GM12872 (cell line): Measurements from ENCODE around the gene PRSS3.

Source experiments
- TF ChIP-seq, protein P1 (sequence below): IDR thresholded peaks from 3 replicates; pipeline ENCODE4 v1.5.1; 2011; ENCODE audit warnings: low read depth, mild to moderate bottlenecking, low read length, moderate library complexity; ENCODE audit not compliant: insufficient read depth

PRSS3 gene

DNA sequence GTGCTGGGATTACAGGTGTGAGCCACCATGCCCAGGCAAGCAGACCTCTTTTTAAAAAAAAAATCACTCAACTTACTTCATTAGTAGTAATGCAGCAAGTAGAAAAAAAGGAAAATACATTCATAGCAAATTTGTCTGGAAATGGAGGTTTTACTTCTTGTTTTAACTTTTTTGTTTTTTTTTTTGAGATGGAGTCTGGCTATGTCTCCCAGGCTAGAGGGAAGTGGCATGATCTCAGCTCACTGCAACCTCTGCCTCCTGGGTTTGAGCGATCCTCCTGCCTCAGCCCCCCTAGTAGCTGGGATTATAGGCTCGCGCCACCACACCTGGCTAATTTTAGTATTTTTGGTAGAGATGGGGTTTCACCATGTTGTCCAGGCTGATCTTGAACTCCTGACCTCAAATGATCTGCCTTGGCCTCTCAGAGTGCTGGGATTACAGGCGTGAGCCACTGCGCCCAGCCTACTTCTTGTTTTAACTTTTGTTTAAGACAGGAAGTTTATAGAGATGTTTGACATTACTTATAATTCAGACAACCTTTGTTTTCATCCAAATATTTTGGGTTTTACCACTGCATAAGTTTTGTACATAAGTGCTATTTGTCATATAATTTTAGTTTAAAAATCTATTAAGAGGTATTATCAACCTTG is 48.1 kb downstream of the PRSS3 start:
- TF ChIP-seq, protein P1, sequence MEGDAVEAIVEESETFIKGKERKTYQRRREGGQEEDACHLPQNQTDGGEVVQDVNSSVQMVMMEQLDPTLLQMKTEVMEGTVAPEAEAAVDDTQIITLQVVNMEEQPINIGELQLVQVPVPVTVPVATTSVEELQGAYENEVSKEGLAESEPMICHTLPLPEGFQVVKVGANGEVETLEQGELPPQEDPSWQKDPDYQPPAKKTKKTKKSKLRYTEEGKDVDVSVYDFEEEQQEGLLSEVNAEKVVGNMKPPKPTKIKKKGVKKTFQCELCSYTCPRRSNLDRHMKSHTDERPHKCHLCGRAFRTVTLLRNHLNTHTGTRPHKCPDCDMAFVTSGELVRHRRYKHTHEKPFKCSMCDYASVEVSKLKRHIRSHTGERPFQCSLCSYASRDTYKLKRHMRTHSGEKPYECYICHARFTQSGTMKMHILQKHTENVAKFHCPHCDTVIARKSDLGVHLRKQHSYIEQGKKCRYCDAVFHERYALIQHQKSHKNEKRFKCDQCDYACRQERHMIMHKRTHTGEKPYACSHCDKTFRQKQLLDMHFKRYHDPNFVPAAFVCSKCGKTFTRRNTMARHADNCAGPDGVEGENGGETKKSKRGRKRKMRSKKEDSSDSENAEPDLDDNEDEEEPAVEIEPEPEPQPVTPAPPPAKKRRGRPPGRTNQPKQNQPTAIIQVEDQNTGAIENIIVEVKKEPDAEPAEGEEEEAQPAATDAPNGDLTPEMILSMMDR = no peak

DNA sequence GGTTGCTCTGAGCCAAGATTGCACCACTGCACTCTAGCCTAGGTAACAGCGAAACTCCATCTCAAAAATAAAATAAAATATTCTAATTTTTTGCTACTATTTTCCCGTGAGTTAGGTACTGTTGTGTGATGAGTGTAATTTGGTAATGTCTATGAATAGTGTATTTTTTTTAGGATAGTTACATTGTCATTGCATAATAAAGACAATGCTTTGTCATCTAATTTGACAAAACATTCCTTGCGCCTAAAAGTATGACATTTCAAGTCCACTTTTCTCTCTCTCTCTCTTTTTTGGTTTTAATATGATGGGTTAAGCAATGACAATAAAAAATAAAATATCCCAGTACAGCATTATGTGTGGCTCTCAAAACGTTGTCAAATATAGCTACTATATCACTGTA is 50.9 kb downstream of the PRSS3 start:
- TF ChIP-seq, protein P1 = no peak
